Right forelimb (tissue), 1 donor: ENCODE results near the gene UBE2D2.
"Not testable (repeated sequence)": the region's sequence is repeated elsewhere in the genome, so short reads cannot be mapped to it uniquely, and the experiment has no call there.

ENCODE experiments used
- DNase-seq: peaks from one replicate; pipeline ENCODE4 v3.0.0-alpha.2; 2018

The UBE2D2 gene

DNA sequence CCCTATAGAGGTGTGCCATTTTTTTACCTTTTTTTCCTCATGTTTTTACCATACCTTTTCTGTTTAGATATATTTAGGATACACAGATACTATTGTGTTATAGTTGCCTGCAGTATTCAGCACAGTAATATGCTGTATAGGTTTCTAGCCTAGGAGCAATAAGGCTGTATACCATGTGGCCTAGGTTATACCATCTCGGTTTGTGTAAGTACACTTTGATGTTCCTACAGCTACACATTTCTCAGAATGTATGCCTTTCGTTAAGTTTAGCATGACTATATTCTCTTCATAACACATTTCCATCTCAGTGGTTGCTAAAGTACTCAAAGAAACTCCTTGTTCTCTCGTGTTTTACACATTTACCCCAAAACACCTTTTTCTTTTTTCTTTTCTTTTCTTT, 23.0 kb downstream of the UBE2D2 start:
- no peak for DNase-seq

- DNase-seq = not testable (repeated sequence)
Measured at GRCh38 chr5:139588116-139588515, 27.0 kb downstream of the UBE2D2 start.

DNA sequence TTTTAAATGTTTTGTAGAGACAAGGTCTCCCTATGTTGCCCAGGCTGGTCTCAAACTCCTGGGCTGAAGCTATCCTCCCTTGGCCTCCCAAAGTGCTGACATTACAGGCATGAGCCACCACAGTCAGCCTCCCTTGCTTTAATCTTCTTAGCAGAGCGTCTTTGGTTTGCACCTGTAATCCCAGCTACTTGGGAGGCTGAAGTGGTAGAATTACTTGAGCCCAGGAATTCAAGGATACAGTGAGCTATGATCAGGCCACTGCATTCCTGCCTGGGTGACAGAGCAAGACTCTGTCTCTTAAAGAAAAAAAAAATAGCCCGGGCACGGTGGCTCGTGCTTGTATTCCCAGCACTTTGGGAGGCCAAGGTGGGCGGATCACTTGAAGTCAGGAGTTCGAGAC, 27.8 kb downstream of the UBE2D2 start:
- DNase-seq = no peak

DNA sequence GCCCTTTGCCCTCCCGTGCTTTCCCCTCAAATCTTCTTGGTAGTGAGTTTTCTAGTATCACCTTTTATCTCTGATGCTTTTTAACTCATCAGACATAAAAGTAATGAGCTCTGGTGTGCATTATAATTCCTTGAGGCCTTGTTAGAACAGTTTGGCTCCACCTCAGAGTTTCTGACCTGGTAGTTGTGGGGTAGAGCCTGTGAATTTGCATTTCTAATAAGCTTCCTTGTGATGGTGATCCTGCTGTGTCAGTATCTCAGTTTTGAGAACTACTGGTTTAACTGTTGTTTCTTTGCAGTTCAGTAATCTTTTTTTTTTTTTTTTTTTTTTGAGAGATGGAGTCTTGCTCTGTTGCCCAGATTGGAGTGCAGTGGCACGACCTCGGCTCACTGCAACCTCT, 31.1 kb downstream of the UBE2D2 start:
- no peak for DNase-seq

GRCh38 chr5:139593076-139593475, 31.9 kb downstream of the UBE2D2 start:
- DNase-seq = not testable (repeated sequence)

- no peak for DNase-seq
Measured at GRCh38 chr5:139593716-139594319, 32.7 kb downstream of the UBE2D2 start.

DNA sequence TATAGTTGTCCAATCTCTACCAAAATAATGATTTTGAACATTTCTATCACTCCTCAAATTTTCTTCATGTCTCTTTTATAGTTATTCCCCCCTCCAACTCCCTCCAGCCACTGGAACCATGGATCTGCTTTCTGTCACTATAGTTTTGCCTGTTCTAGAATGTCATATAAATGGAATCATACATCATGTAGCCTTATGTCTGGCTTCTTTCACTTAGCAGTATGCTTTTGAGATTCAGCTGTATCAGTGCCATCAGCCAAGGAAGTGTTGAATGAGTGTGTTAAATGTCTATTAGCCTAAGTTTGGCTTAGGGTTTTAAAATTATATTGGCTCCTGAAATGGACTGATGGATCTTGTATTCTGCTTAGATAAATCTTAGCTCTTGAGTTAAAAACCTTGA, 36.0 kb downstream of the UBE2D2 start:
- DNase-seq = no peak

DNA sequence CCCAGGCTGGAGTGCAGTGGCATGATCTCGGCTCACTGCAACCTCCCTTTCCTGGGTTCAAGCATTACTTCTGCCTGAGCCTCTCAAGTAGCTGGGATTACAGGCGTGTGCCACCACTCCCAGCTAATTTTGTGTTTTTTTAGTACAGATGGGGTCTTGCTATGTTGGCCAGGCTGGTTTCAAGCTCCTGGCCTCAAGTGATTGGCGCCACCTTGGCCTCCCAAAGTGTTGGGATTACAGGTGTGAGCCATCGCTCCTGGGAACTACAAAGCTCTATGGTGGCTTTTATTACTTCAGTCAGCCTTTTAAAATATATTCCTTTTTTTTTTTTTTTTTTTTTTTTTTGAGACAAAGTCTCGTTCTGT, 37.4 kb downstream of the UBE2D2 start:
- not testable (repeated sequence) for DNase-seq

GRCh38 chr5:139600336-139600949, 39.3 kb downstream of the UBE2D2 start:
- no peak for DNase-seq

GRCh38 chr5:139601429-139601828, 40.3 kb downstream of the UBE2D2 start:
- DNase-seq = no peak

DNA sequence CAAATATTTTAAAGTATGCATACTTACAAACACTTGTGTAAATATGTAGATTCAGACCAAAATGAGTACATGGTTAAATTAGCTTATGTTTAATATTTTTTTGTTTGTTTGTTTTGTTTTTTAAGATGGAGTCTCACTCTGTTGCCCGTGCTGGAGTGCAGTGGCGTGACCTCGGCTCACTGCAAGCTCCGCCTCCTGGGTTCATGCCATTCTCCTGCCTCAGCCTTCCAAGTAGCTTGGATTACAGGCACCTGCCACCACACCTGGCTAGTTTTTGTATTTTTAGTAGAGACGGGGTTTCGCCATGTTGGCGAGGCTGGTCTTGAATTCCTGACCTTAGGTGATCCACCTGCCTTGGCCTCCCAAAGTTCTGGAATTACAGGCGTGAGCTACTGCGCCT, 40.8 kb downstream of the UBE2D2 start:
- DNase-seq = not testable (repeated sequence)

DNA sequence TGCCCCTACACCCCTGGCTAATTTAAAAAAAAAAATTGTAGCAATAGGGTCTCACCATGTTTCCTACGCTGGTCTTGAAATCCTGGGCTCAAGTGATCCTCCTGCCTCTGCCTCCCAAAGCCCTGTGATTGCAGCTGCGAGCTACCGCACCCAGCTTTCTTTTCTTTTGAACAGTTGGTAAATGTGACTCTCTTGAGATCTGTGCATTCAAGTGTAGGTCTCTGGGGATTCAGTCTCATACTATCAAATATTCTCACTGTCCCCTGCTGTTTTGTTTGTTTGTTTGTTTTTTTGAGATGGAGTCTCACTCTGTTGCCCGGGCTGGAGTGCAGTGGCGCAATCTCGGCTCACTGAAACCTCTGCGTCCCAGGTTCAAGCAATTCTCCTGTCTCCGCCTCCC, 44.7 kb downstream of the UBE2D2 start:
- no peak for DNase-seq

- DNase-seq = no peak
Measured at GRCh38 chr5:139611703-139612584, 50.8 kb downstream of the UBE2D2 start.

DNA sequence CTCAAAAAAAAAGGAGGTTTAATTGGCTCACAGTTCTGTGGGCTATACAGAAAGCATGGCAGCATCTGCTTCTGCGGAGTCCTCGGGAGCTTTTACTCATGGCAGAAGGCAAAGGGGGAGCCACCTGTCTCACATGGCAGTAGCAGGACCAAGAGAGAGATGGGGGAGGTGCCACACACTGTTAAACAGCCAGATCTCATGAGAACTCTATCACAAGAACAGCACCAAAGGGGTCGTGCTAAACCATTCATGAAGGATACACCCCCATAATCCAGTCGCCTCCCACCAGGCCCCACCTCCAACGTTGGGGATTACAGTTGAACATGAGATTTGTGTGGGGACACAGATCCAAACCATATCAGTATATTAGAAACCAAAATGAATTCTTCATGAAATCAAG, 58.7 kb downstream of the UBE2D2 start:
- DNase-seq = no peak

DNA sequence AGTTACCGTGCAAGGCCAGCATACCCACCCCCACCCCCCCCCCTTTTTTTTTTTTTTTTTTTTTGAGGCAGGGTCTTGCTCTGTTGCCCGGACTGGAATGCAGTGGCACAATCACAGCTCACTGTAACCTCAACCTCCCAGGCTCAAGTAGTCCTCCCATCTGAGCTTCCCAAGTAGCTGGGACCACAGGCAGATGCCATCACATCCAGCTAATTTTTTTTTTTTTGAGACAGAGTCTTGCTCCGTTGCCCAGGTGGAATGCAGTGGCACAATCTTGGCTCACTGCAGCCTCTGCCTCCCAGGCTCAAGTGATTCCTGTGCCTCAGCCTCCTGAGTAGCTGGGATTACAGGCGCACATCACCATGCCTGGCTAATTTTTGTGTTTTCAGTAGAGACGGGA, 64.3 kb downstream of the UBE2D2 start:
- not testable (repeated sequence) for DNase-seq

- no peak for DNase-seq
Measured at GRCh38 chr5:139630855-139631254, 69.7 kb downstream of the UBE2D2 start.

DNA sequence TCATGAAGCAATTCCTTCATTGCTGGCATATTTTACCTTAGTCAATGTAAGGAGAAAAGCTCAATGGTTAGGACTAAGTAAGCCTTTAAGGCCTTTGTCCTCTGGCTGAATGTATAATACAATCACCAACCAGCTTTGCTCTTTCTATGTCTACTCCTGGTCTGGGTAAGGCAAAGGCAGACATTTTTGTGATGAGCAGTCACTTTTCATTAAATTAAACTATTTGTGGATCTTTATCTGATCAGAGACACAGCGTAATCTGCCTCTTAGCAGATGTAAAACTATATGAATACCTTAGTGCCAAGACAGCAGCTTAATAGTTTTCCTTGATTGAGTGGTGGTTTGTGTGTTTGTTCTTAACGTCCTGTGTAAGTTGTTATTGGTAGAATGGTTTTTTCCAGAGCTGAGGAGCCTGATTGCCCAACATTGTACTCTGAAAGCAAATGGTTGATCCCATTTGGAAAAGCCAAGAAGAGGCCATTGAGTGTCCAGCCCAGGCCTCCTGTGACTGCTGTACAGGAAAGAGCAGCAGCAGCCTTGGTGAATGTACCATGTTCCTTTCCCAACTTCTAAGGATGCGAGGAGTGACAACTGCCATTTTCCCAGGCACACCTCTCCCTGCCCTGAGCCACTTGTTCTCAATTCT, 70.5 kb downstream of the UBE2D2 start:
- DNase-seq = no peak

DNA sequence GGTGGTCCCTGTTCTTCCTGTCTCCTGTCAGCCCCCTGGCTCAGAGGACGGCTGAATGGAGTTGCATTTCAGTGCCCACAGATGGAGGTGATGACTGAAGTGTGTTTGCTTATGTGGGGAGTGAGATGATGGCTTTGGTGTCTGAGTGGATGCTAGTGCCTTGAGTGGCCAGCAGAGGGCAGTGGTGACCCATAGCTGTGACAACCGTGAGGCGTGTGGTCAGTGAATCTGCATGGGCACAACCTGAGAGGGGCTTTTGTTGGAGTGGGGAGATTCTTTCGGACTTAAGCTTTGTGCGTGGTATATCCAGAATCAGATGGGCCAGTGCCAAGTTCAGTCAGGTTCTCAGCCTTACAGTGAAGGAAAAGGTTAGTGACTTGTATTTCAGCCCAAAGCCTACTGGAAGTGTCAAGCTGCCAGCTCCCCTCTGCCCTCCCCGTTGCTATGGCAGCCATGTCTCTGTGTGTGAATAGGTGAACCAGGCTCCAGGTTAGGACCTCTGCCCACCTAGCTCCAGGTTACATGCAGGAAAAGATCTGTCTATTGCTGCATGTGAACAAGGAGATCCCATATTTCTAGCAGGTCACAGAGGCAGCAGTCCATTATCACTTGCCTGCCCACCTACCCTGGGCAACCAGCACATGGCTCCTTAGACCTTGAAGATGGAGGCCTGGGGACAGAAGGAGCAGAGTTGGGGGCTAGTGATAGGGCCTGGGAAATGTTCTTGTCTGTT, 72.3 kb downstream of the UBE2D2 start:
- DNase-seq = peak; percentile 86

- no peak for DNase-seq
Measured at GRCh38 chr5:139634028-139634325, 72.8 kb downstream of the UBE2D2 start.

DNA sequence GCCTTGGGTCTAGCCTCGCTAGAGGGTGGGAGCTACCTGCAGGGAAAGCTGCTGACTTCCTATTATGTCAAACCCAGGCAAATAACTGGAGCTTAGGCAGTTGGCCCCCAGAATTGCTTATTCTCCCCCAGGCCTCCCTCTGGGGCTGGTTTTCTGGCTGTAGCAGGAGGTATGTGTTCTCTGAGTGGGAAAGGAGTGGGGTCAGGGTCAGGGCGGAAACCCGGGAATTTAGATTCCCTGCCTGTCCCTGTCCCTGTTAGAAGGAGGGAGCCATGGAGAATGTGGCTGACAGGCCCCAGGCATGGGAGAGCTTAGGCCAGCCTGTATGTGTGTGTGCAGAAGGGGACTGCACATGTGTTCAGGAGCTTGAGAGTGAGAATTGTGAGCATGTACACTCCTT, 73.4 kb downstream of the UBE2D2 start:
- DNase-seq = no peak

- no peak for DNase-seq
Measured at GRCh38 chr5:139635191-139635590, 74.1 kb downstream of the UBE2D2 start.

GRCh38 chr5:139635606-139636206, 74.6 kb downstream of the UBE2D2 start:
- DNase-seq = peak; percentile 75
